Ovary (tissue), 3 donors: Measurements from ENCODE around the gene CMTM1.

Experiments
- EP300 ChIP-seq: sonication (generic); formaldehyde crosslinking; IDR thresholded peaks from one replicate; pipeline ENCODE4 v1.6.1; 2017; ENCODE audit warnings: antibody characterized with exemption
- POLR2A ChIP-seq: fragments of 450-650 bp; IDR thresholded peaks from one replicate; pipeline ENCODE4 v1.6.1; 2017; ENCODE audit warnings: antibody characterized with exemption, mild to moderate bottlenecking, moderate library complexity
- TF ChIP-seq, protein P1 (sequence below), 3 donors: fragments of 450-650 bp in 2 of 3; fragments of 200-600 bp in 1 of 3; IDR thresholded peaks; one replicate each; pipeline versions ENCODE4 v1.5.1 to v1.8.0; 2016 to 2022; ENCODE audit warnings: antibody characterized with exemption in 3 of 3, mild to moderate bottlenecking in 1 of 3
- donor health status: DM: no; HTN: no; CAD: no.

DNA sequence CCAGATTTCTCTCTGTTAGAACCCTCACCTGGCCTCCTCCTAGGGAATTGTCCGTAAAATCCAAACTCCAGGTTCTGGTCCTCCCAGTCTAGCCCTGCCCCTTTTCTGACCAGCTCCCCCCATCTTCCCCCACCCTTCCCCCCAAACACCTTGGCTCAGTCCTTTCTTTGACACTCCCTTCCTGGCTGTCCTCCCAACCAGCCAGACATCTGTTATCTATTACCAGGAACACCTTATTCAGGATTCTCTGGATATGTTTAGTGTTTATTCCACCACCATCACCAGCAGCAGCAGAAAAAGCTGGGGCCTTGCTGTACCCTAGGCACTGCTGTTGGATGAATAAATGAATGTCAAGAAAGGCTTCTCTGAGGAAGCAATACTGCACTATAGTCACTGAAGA lies 34.2 kb downstream of the CMTM1 start:
- TF ChIP-seq, protein P1, sequence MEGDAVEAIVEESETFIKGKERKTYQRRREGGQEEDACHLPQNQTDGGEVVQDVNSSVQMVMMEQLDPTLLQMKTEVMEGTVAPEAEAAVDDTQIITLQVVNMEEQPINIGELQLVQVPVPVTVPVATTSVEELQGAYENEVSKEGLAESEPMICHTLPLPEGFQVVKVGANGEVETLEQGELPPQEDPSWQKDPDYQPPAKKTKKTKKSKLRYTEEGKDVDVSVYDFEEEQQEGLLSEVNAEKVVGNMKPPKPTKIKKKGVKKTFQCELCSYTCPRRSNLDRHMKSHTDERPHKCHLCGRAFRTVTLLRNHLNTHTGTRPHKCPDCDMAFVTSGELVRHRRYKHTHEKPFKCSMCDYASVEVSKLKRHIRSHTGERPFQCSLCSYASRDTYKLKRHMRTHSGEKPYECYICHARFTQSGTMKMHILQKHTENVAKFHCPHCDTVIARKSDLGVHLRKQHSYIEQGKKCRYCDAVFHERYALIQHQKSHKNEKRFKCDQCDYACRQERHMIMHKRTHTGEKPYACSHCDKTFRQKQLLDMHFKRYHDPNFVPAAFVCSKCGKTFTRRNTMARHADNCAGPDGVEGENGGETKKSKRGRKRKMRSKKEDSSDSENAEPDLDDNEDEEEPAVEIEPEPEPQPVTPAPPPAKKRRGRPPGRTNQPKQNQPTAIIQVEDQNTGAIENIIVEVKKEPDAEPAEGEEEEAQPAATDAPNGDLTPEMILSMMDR (IDR thresholded peaks at IDR 0.05), result no peak
- TF ChIP-seq POLR2A (no peak), EP300 (no peak)
